ENCODE results near the gene PAM.

- no peak for TF ChIP-seq POLR2A (IDR thresholded peaks at IDR 0.05)
- no peak for TF ChIP-seq CTCF (IDR thresholded peaks at IDR 0.05 in 4 of 5, conservative IDR thresholded peaks at IDR 0.05 in 1 of 5)
These were observed 169.9 kb downstream of the PAM start for GRCh38 chr5:102924963-102925362.
